Astrocyte of the hippocampus (primary cell): Measurements from ENCODE around the gene TLK2.
"Not testable (repeated sequence)": the region's sequence is repeated elsewhere in the genome, so short reads cannot be mapped to it uniquely, and the experiment has no call there.

Experiments
- DNase-seq: peaks from one replicate; pipeline ENCODE4 v3.0.0; 2011; ENCODE audit warnings: low read depth, low spot score

The TLK2 gene

DNA sequence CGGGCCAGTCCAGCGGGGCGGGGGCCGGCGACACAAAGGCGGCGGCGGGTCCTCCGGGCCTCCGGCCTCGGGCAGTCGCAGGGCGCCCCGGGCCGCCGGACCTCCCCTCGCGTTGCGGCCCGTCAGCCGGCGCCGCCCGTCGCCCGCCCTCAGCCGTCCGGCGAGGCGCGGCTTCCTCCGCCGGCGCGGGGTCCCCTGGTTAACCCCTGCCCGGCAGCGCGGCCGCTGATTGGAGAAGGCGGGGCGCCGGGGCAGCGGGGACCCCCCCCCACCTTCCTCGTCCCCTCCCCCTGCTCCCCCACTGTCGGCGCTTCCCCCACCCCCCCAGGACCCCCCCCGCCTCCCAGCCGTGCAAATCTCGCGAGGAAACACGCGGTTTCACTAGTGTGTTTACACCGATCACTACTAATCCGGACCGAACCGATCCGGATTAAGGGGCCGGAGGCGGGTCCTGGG, at the start of gene TLK2:
TLK2 (plus strand) TSS at position 402 of the 456 bp plus-strand sequence. CDS start 2,301 bp downstream, outside the sequence.
- DNase-seq, result peak; percentile 92

- DNase-seq, result not testable (repeated sequence)
Measured at GRCh38 chr17:62435251-62435650, 43.4 kb upstream of the TLK2 start.

GRCh38 chr17:62441181-62441580, 37.4 kb upstream of the TLK2 start:
- not testable (repeated sequence) for DNase-seq

DNA sequence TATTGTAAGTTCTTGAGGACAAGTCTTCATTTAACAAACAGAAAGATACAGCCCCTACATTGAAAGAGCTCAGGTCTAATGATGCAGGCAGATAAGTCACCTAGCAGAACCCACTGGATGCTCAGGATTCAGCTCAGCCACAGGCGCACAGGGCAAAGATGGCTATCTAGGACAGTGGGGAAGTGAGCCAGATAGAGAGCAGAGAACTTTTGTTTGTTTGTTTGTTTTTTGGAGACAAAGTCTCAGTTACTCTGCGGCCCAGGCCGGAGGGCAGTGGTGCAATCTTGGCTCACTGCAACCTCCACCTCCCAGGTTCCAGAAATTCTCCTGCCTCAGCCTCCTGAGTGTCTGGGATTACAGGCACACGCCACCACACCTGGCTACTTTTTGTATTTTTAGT, 34.6 kb upstream of the TLK2 start:
- no peak for DNase-seq

- DNase-seq, result not testable (repeated sequence)
Measured at GRCh38 chr17:62445791-62446190, 32.8 kb upstream of the TLK2 start.

DNA sequence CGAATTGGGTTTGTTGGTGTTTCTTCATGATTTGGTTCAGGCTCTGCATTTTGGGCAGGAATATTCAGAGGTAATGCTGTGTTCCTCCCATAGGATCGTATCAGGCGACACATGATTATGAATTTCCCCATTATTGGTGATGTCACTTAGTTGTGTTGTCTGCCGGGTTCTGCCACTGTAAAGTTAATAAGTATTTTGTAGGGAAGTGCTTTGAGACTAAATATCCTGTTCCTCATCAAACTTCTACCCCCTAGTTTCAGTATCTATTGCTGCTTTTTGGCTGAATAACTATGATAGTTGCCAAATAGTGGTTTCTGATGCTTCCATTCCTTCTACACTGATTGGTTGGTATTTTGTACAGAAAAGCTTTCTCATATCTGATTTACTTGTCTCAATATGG, 26.4 kb upstream of the TLK2 start:
- not testable (repeated sequence) for DNase-seq

GRCh38 chr17:62453041-62453440, 25.6 kb upstream of the TLK2 start:
- not testable (repeated sequence) for DNase-seq

DNA sequence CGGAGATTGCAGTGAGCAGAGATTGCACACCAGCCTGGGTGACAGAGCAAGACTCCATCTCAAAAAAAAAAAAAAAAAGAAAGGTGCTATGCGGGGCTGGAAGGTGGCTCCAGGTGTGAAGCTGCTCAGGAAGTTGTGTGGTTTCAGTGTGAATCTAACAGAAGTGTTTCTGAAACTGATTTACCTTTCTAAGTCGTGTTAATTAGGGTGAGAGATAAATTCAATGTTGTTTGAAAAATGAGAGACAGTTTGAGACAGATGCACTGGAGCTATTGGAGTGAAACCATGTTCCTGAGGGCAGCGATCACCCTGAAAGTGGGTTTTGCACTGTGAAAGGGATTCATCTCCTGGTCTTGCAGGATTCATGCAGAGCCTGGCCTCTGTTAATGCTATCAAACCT, 25.0 kb upstream of the TLK2 start:
- DNase-seq, result not testable (repeated sequence)

GRCh38 chr17:62454111-62454510, 24.5 kb upstream of the TLK2 start:
- DNase-seq, result not testable (repeated sequence)

DNA sequence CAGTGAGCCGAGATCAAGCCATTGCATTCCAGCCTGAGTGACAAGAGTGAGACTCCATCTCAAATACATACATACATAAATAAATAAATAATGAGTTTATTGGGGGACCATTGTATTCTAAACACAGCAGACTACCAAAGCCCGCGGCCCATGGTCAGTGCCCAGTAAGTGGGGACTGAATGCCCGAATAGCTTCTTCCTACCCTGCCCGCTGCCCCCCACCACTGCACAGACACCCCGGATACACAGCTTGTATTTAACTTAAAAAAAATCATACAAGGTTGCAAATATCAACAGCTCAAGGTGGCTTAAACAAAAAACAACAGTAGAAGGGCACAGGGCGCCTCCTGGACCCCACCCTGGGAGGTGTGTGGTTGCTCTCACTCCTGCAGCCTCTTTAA, 22.6 kb upstream of the TLK2 start:
- DNase-seq, result no peak

DNA sequence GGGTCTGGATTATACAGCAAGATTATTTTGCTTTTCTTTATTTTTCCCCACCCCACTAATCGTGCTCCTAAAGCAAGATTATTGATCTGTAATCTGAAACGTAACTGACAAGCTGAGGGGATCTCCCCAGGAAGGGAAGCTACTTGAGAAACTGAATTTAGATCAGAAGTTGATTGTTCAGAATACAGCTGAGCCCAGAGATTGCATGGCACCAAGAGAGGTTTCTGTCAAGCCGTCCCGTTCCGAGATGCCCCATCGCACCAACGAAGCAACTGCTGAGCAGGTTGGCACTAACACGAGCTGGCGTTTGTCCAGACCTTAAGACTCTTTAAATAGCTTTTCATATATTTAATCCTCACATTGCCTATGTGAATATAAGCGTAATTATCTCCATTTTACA, 20.1 kb upstream of the TLK2 start:
- DNase-seq, result not testable (repeated sequence)

DNA sequence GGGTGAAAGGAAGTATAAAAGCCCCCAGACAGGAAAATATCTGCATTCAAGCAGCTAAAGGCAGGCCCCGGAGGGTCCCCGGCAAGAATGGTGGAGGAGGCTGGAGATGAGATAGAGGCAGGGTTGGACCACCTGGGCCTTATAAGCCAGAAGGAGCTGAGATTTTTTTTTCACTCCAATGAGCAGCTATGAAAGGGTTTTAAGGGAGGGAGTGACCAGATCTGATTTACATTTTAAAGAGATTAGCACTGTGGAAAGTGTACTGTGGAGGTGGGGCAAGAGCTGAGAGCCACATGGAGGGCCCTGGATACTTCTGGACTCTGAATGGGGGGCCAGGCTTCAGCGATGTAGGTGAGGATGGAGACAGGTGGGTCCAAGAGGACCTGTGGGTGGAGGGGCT, 14.2 kb upstream of the TLK2 start:
- DNase-seq, result not testable (repeated sequence)

DNA sequence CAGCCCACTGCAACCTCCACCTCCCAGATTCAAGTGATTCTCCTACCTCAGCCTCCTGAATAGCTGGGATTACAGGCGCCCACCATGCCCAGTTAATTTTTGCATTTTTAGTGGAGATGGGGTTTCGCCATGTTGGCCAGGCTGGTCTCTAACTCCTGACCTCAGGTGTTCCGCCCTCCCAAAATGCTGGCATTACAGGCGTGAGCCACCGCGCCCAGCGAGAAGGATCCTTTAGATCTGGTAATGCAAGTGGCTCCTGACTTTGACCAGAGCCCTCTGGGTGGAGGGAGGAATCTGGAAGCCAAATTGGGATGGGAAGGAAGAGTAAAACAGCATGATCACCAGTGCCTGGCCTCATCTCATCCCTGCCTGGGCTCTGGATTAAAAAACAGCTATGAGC, 13.4 kb upstream of the TLK2 start:
- DNase-seq, result not testable (repeated sequence)

DNA sequence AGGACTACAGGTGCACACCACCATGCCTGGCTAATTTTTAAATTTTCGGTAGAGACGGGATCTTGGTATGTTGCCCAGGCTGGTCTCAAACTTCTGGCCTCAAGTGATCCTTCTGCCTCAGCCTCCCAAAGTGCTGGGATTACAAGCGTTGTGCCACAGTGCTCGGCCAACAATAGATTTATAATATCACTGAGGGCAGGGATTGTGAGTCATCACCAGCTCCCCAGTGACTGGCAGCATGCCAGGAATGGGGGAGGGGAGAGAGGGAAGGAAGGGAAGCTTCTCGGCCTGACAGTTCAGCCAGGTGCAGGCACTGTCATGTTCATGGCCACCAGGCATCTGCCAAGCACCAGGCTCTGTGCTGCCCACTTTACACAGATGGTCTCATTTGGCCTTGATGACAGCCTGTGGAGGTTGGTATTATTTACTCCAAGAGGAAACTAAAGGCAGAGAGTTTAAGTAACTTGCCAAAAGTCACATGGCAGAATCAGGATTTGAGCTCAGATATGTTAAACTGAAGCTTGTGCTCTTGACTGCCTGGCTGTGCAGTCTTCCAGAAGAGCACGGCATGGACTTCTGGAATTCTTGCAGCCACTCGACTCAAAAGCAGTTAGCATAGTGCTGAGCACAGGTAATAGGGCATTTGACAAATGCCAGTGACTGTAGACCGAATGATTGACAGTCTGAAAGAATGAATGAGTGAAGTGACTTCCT, 7.8 kb upstream of the TLK2 start:
- DNase-seq, result peak; percentile 70

DNA sequence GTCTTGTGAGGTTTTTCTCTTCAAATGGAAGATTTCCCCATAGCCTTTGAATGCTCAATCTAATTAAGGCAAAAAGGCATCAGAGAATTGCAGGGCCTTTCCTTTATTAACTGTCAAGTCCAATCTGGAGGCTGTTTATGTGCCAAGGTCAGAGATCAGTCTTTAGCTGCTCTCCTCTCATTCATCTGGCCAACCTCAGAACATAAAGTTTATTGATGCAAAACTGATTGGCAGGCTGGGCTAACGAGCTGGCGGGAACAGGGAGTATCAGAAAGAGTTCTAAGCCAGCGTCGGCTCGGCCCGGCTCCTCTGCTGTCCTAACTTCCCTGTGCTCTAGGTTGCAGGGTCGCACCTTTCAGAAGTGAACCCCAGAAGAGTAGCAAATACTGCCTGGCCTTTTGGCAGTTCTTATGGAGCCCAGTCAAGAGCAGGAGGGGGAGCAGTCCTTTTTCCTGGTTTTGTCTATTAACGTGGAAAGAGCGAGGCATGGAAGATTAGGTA, 7.2 kb upstream of the TLK2 start:
- not testable (repeated sequence) for DNase-seq

GRCh38 chr17:62473030-62473982, 5.3 kb upstream of the TLK2 start:
- DNase-seq, result peak; percentile 8

- DNase-seq, result not testable (repeated sequence)
Measured at GRCh38 chr17:62477111-62477510, 1.5 kb upstream of the TLK2 start.

- DNase-seq, result not testable (repeated sequence)
Measured at GRCh38 chr17:62477718-62478408, 762 bp upstream of the TLK2 start.

GRCh38 chr17:62478880-62479638, 434 bp downstream of the TLK2 start:
- DNase-seq, result peak; percentile 61

DNA sequence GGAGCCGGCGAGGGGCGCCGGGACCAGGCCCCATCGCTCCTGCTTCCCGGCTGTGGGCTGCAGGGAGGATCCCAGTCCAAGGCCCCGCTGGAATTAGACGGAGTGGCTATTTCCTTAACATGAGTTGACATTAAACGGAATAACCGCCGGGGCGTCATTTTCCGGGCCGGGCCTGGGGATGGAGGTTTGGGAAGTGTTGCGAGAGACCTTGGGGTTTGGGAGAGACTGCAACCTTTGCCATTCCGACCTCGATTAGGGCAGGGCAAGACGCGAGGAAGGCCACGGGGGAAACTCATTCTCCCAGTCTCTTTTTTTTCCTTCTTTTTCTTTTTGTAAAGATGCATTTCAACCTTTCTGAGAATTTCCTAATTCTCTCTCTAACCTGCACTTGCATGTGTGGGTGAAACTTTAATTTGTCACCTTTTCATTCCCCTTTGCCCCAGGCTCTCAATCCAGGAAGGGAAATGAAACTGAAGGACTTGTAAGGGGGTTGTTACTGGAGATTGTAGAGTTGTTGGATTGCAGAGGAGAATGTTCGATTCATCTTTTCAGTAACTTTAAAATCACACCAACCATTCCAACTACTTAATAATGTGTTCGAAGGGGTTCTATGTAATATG, 1.1 kb downstream of the TLK2 start:
- peak; percentile 25 for DNase-seq
